ENCODE data around the gene LIM2.

The LIM2 gene

GRCh38 chr19:51338563-51339312 is 49.0 kb downstream of the LIM2 start:
- peak; percentile 24 for DNase-seq

- DNase-seq: no peak
Observed at GRCh38 chr19:51337861-51338562, 49.8 kb downstream of the LIM2 start.

- DNase-seq: no peak
Observed at GRCh38 chr19:51337141-51337860, 50.5 kb downstream of the LIM2 start.

GRCh38 chr19:51333836-51334460 is 53.8 kb downstream of the LIM2 start:
- DNase-seq: no peak

- no peak for DNase-seq
Observed at GRCh38 chr19:51331716-51332115, 56.1 kb downstream of the LIM2 start.

GRCh38 chr19:51331193-51331592 is 56.6 kb downstream of the LIM2 start:
- DNase-seq: no peak

- DNase-seq: no peak
Observed at GRCh38 chr19:51330366-51330765, 57.4 kb downstream of the LIM2 start.

Data from NCI-H1105 treated with DMSO at 0.1 percent for 48 hours (cell line).